Smooth muscle cell (in vitro differentiated cells): ENCODE data around the gene SMIM30. TPM values are rescaled to one million over a fixed set of nuclear protein-coding genes. Genes with fewer than 3 reads are reported as not detected.
A peak's percentile ranks its signal among the peaks of the same experiment; 100 is the strongest.
"Not testable (repeated sequence)": the region's sequence is repeated elsewhere in the genome, so short reads cannot be mapped to it uniquely, and the experiment has no call there.

Source experiments
- DNase-seq: peaks from one replicate; lab custom pipeline; 2025; ENCODE audit not compliant: unreplicated experiment; lab: John Stamatoyannopoulos, UW
- H2AFZ ChIP-seq: fragments of 200-600 bp; sonication (generic); 2 replicates; pipeline ENCODE4 v1.6.0; 2016; ENCODE audit warnings: antibody characterized with exemption, low read depth, mild to moderate bottlenecking
- H3F3A ChIP-seq: fragments of 200-600 bp; sonication (generic); 2 replicates; pipeline ENCODE4 v1.6.0; 2017; ENCODE audit warnings: antibody characterized with exemption, low read depth
- H3K27ac ChIP-seq: fragments of 200-600 bp; sonication (generic); 2 replicates; pipeline ENCODE4 v1.5.1; 2016; ENCODE audit warnings: low read depth, mild to moderate bottlenecking
- H3K27me3 ChIP-seq: fragments of 200-600 bp; sonication (generic); 2 replicates; pipeline ENCODE4 v1.6.1; 2016; ENCODE audit warnings: low read depth, mild to moderate bottlenecking
- H3K36me3 ChIP-seq: fragments of 200-600 bp; sonication (generic); 2 replicates; pipeline ENCODE4 v1.5.1; 2016; ENCODE audit warnings: low read depth
- H3K4me1 ChIP-seq: fragments of 200-600 bp; sonication (generic); 2 replicates; pipeline ENCODE4 v1.5.1; 2016; ENCODE audit warnings: low read depth
- H3K4me2 ChIP-seq: fragments of 200-600 bp; sonication (generic); 2 replicates; pipeline ENCODE4 v1.6.0; 2016; ENCODE audit warnings: mild to moderate bottlenecking
- H3K4me3 ChIP-seq: fragments of 200-600 bp; sonication (generic); 2 replicates; pipeline ENCODE4 v1.5.1; 2016; ENCODE audit warnings: mild to moderate bottlenecking
- H3K79me2 ChIP-seq: fragments of 200-600 bp; sonication (generic); 2 replicates; pipeline ENCODE4 v1.6.0; 2016; ENCODE audit warnings: low read depth, mild to moderate bottlenecking
- H3K9ac ChIP-seq: fragments of 200-600 bp; sonication (generic); 2 replicates; pipeline ENCODE4 v1.6.0; 2016; ENCODE audit warnings: low read depth
- H3K9me3 ChIP-seq: fragments of 200-600 bp; sonication (generic); replicated peaks from 2 replicates; pipeline ENCODE4 v1.5.1; 2016; ENCODE audit warnings: low read depth
- H4K20me1 ChIP-seq: fragments of 200-600 bp; sonication (generic); 2 replicates; pipeline ENCODE4 v1.6.0; 2016; ENCODE audit warnings: low read depth
- CTCF ChIP-seq: fragments of 200-600 bp; sonication (generic); IDR thresholded peaks from 2 replicates; pipeline ENCODE4 v1.5.1; 2017; ENCODE audit warnings: borderline replicate concordance, mild to moderate bottlenecking, antibody characterized with exemption; ENCODE audit not compliant: insufficient read depth, poor library complexity, severe bottlenecking
- WGBS: methylation state at CpG from one replicate; pipeline ENCODE4 v1.1.7; 2016; ENCODE audit warnings: low lambda C conversion rate; 5-methylcytosine and 5-hydroxymethylcytosine counted together
- polyA plus RNA-seq: library from polyadenylated mRNA; unstranded; fragments of >200 nt; fragmentation: Nextera tagmentation; extraction: Ambion mirVana; gene quantifications from 2 replicates; pipeline ENCODE4 v1.2.1, GENCODE V29; 2016
- total RNA-seq: library from RNA; depleted of rRNA; stranded (reverse); fragments of >200 nt; gene quantifications from 2 replicates; pipeline ENCODE4 v1.2.3, GENCODE V29; 2014

SMIM30 gene
- total and polyA plus RNA-seq, 2 experiments from 2014 or later, result 72.2 to 118 TPM

DNA sequence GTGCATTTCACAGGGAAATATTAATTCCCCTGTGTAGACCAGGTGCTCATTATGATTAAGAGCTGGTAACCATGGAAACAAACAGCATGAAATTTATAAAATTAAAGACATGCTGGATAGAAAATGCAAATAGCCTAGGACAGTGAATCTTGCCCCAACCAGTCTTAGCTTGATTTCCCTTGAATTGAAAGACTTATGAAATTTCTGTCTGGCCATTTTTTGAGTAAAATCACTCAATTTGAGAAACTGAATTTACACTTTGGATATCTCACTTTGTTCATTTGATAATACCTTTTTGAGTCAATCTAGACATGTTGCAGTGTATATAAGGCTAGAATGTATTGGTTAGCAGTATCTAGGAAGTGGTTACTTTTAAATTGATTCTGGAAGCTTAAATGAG lies 4.4 kb upstream of the SMIM30 start:
- Histone ChIP-seq H3K27me3 (no peaks in the 10 kb centered on the region), H3F3A (peaks cover 7% of the 10 kb centered on the region), H3K4me1 (peaks cover 1% of the 10 kb centered on the region), H3K4me3 (no peak overlapping the region), H3K79me2 (no peaks in the 10 kb centered on the region), H3K36me3 (no peaks in the 10 kb centered on the region), H4K20me1 (no peaks in the 10 kb centered on the region), H3K27ac (no peak overlapping the region), H3K4me2 (no peak overlapping the region), H3K9me3 (no peaks in the 10 kb centered on the region), H2AFZ (no peak overlapping the region), H3K9ac (no peak overlapping the region)
- DNase-seq, result no peak
- no peak for TF ChIP-seq CTCF

- DNase-seq, result no peak
- Histone ChIP-seq H3K4me2 (no peak overlapping the region), H3K9me3 (no peaks in the 10 kb centered on the region), H3K9ac (no peak overlapping the region), H3K27ac (no peak overlapping the region), H3K4me1 (peaks cover 9% of the 10 kb centered on the region), H2AFZ (peak overlapping the region; percentile 26), H3F3A (peaks cover 7% of the 10 kb centered on the region), H3K36me3 (no peaks in the 10 kb centered on the region), H4K20me1 (no peaks in the 10 kb centered on the region), H3K79me2 (peaks cover 4% of the 10 kb centered on the region), H3K27me3 (no peaks in the 10 kb centered on the region), H3K4me3 (no peak overlapping the region)
- 3% methylated on average over 1 of the region's 1 CpG for WGBS
- TF ChIP-seq CTCF, result no peak
These were observed 2.3 kb upstream of the SMIM30 start for GRCh38 chr7:113120647-113121046.

DNA sequence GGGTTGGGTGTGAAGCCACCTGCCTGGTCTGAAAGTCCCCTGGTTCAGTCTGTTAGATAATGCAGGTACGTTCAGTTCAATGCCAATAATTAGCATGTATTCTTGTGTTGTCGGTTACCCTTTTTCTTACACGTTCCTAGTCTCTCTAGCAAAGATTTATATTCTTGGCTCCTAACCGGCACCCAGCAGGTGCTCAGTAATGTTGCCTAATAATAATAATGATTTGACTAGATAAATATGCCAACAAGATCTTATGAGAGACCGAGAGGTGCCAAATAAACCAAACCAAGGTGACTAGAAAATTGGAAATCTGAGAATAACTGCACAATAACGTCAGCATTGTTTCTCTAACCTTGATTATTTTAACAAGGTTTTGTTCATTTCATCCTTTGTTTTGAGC lies 1.1 kb upstream of the SMIM30 start:
- H3K4me1 ChIP-seq, result peaks cover 9% of the 10 kb centered on the region
- peak overlapping the region; percentile 95 for H2AFZ ChIP-seq
- TF ChIP-seq CTCF, result no peak
- no peak overlapping the region for H3K4me2 ChIP-seq
- no peaks in the 10 kb centered on the region for H3K36me3 ChIP-seq
- no peaks in the 10 kb centered on the region for H3K27me3 ChIP-seq
- H3K27ac ChIP-seq, result no peak overlapping the region
- H3F3A ChIP-seq, result peaks cover 7% of the 10 kb centered on the region
- H3K4me3 ChIP-seq, result no peak overlapping the region
- 91% methylated on average over 6 of the region's 6 CpGs for WGBS
- no peak for DNase-seq
- H3K79me2 ChIP-seq, result peaks cover 4% of the 10 kb centered on the region
- no peaks in the 10 kb centered on the region for H3K9me3 ChIP-seq
- H4K20me1 ChIP-seq, result no peaks in the 10 kb centered on the region
- H3K9ac ChIP-seq, result no peak overlapping the region

DNA sequence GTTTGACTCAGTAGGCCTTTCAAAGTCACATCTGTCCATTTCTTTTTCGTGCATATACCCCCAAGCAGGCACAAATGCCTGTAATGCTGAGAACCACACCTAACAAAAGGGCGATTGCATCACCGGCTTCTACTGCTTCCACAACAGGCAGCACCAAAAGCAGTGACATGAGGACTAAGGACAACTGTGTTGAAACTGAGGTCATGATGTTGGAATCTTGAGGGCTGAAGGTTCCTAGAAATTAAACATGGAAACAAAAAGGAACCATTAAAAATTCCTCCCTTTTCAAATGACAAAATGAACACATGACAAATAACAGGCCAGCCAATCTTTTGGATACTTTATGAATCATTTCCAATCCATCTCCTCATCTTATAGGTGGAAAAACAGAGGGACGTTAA lies 980 bp downstream of the SMIM30 start:
- peak overlapping the region; percentile 81 for H3K9ac ChIP-seq
- peak overlapping the region; percentile 71 for H3K27ac ChIP-seq
- not testable (repeated sequence) for H3K36me3 ChIP-seq

More for the DNA sequence above, 980 bp downstream of the SMIM30 start:
- not testable (repeated sequence) for H3K4me1 ChIP-seq, H3K27me3 ChIP-seq, H3K9me3 ChIP-seq, H4K20me1 ChIP-seq, H3K79me2 ChIP-seq, DNase-seq, H3F3A ChIP-seq
- H3K4me2 ChIP-seq, result peak overlapping the region; percentile 91
- 55% methylated on average over 4 of the region's 4 CpGs for WGBS
- peak overlapping the region; percentile 93 for H3K4me3 ChIP-seq
- peak overlapping the region; percentile 42 for H2AFZ ChIP-seq
